ENCODE data around the gene WAPL.
"Not testable (repeated sequence)": the region's sequence is repeated elsewhere in the genome, so short reads cannot be mapped to it uniquely, and the experiment has no call there.

The WAPL gene

GRCh38 chr10:86535132-86535882 is 13.7 kb upstream of the WAPL start:
- DNase-seq (ENCODE audit: low read depth), result peak; percentile 42
- peak overlapping the region; percentile 43 for H3K4me3 ChIP-seq (ENCODE audit: low read depth, low read length)
- no peak for TF ChIP-seq CTCF (IDR thresholded peaks at IDR 0.05; ENCODE audit: control insufficient read depth, extremely low read depth, insufficient read depth)

- no peak for DNase-seq (ENCODE audit: low read depth)
Observed at GRCh38 chr10:86533328-86533727, 11.7 kb upstream of the WAPL start.

GRCh38 chr10:86528736-86529135 is 7.1 kb upstream of the WAPL start:
- DNase-seq (ENCODE audit: low read depth); H3K4me3 ChIP-seq (ENCODE audit: low read depth, low read length): not testable (repeated sequence)

More at GRCh38 chr10:86533328-86533727, 11.7 kb upstream of the WAPL start:
- TF ChIP-seq CTCF (IDR thresholded peaks at IDR 0.05; ENCODE audit: control insufficient read depth, extremely low read depth, insufficient read depth), result no peak
- no peak overlapping the region for H3K4me3 ChIP-seq (ENCODE audit: low read depth, low read length)

- TF ChIP-seq CTCF (IDR thresholded peaks at IDR 0.05; ENCODE audit: control insufficient read depth, extremely low read depth, insufficient read depth), result no peak
- no peak for DNase-seq (ENCODE audit: low read depth)
- no peak overlapping the region for H3K4me3 ChIP-seq (ENCODE audit: low read depth, low read length)
Observed at GRCh38 chr10:86526606-86527005, 5.0 kb upstream of the WAPL start.

GRCh38 chr10:86525713-86526112 is 4.1 kb upstream of the WAPL start:
- DNase-seq (ENCODE audit: low read depth); H3K4me3 ChIP-seq (ENCODE audit: low read depth, low read length): not testable (repeated sequence)

GRCh38 chr10:86524225-86524962 is 2.8 kb upstream of the WAPL start:
- TF ChIP-seq CTCF (IDR thresholded peaks at IDR 0.05; ENCODE audit: control insufficient read depth, extremely low read depth, insufficient read depth), result no peak
- H3K4me3 ChIP-seq (ENCODE audit: low read depth, low read length), result no peak overlapping the region
- no peak for DNase-seq (ENCODE audit: low read depth)

- no peak for DNase-seq (ENCODE audit: low read depth)
- peak overlapping the region; percentile 76; the same call in 1 of the 2 replicates for H3K4me3 ChIP-seq (ENCODE audit: low read depth, low read length)
- 0 out of 2 replicates have a peak, but pooled peaks have one; percentile 23 for TF ChIP-seq CTCF (IDR thresholded peaks at IDR 0.05; ENCODE audit: control insufficient read depth, extremely low read depth, insufficient read depth)
Observed at GRCh38 chr10:86523348-86523747, 1.8 kb upstream of the WAPL start.

- no peak for DNase-seq (ENCODE audit: low read depth)
- no peak for TF ChIP-seq CTCF (IDR thresholded peaks at IDR 0.05; ENCODE audit: control insufficient read depth, extremely low read depth, insufficient read depth)
- peak overlapping the region; percentile 76 for H3K4me3 ChIP-seq (ENCODE audit: low read depth, low read length)
Observed at GRCh38 chr10:86522510-86522855, 891 bp upstream of the WAPL start.

Data from LNCaP clone FGC (cell line).